HG03066 (cell line): ENCODE data around the gene CDK6.
"Not testable (repeated sequence)": the region's sequence is repeated elsewhere in the genome, so short reads cannot be mapped to it uniquely, and the experiment has no call there.

Experiments used
- ATAC-seq: cut with Tn5 transposase; IDR thresholded peaks from one replicate; pipeline ENCODE4 v1.9.1; 2021; ENCODE audit warnings: low read depth; ENCODE audit not compliant: unreplicated experiment

Gene CDK6

DNA sequence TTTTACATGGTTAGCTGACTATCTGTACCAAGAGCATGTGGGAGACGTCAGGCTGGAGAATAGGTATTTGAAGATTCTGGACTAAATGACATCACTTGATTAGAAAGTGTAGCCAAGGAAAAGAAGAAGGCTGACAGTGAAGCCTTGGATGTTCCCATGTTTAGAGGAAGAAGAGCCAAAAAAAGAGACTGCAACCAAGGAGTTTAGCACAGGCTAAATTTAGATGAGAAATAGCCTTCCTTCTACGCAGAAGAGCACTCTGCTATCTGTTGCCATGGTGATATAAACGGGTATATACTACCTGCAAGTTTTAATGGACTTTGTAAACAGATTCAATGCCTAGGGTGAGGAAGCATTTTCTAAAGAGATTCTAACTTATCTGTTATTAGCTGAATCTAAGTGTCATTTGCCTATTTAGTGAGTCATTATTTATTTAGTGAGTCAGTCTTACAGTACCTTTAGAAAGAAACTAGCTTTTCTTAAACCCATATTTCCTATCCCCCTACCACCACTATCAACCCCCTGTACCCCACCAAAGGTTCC, 69.8 kb downstream of the CDK6 start:
- no peak for ATAC-seq

DNA sequence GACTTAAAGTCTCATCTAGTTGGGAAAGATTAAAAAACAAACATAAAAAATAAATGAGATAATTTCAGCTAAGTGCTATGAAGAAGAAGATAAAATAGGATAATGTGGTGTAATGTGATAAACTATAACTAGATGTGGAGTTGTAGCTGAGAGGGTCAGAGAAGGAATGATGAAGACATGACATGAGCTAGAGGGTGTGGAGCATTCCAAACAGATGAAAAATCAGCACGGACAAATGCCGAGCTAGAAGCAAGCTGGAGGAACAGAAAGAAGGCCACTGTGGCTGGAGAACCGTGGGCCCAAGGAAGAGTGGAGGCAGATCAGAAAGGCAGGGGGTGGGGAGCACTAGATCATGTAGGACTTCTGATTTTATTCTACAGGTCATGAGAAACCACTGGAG, 70.6 kb downstream of the CDK6 start:
- ATAC-seq, result no peak

DNA sequence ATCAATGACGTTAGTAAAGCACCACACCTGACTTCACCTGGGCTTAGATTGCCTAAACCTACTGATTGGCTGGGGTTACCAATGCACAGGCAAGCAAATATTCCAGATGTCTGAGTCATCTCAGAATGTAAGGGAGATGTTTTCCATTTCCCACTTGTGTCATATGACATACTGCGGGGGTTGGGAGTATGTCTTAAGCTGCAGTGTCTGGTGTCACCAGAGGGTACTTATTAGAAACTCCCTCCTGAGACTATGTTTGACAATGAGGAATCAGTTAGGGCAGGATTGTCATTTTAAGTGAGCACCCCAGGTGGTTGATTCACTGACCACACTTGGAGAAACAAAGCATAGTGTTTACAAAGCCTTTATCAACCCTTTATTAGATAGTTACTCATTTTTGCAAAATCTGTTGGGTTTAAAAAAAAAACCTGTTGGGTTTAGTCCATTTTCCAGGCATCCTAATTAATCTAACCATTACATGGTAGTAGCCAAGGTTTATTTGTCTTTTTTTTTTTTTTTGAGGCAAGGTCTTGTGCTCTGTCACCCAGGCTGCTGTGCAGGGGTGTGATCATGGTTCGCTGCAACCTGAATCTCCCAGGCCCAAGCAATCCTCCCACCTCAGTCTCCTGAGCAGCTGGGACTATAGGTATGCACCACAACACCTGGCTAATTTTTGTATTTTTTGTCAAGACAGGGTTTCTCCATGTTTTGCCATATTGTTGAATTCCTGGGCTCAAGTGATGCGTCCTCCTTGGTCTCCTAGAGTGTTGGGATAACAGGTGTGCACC, 72.5 kb downstream of the CDK6 start:
- no peak for ATAC-seq

DNA sequence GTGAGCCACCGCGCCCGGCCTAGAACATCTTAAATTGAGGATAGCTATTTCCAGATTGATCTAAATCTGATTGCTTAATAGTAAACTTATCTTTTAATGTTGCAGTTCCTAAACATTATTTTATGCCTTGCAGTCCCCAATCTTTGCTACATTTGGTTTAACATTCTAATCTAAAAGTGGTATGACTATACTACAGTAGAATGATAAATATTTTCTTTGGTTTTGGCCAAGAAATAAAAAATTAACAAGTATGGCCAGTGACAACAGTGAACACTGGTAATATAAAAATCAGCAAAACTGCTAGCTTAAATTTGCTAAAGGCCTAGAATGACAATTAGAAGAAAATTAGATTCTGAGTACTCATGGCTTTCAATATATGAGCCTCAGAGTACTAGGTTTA, 73.5 kb downstream of the CDK6 start:
- ATAC-seq, result no peak

DNA sequence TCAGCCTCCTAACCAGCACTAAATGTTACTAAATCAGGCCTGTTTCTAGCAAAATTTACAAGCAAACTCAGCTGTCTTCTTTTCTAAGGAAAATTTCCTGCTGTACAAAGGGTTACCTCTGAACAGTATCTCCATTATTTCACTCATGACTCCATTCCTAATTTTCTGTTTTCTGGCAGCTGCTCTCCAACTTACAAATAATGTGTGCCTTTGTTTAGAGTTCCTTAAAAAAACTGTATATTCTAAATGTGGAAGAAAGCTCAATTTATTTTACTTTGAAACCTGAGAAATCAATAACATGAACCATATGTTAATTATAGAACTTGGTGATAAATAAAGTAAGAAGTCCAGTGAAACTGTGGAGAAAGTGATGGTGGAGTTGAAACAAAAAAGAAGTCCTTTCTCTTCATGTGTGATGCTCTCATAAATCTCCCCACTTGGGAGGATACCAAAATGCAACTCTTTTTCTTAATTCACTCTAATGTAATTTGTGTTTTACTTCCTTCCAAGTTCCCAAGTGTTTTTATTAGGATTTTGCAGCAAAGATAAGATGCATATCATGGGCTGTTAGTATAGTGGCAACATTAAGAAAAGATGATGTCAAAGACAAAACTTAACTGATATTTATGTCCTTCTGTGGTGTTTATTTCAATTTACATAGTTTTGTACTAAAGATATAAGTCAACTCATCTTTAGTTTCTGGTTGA, 74.8 kb downstream of the CDK6 start:
- ATAC-seq, result no peak

DNA sequence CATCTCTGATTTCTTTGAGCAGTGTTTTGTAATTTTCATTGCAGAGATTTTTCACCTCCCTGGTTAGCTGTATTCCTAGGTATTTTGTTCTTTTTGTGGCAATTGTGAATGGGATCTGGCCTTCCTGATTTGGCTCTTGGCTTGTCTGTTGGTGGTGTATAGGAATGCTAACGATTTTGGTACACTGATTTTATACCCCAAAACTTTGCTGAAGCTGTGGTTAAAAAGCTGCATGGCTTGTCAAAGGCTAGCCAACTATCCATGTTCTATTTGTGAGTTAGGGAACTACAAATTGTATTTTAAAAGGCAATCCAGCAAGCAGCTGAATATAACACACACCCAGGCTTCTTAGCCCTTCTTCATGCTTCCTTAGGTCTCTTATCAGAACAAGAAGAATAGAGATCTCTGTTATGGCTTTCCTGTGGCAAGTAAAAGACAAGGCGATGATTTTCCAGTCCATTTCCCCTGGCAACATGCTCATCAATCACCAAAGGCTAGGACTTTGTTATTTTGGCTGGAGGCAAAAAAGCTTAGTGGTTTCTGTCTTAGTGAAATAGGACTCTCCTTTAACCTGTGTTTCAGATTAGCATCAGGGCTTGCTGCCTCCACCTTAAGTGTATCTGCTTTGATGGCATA, 77.5 kb downstream of the CDK6 start:
- no peak for ATAC-seq

DNA sequence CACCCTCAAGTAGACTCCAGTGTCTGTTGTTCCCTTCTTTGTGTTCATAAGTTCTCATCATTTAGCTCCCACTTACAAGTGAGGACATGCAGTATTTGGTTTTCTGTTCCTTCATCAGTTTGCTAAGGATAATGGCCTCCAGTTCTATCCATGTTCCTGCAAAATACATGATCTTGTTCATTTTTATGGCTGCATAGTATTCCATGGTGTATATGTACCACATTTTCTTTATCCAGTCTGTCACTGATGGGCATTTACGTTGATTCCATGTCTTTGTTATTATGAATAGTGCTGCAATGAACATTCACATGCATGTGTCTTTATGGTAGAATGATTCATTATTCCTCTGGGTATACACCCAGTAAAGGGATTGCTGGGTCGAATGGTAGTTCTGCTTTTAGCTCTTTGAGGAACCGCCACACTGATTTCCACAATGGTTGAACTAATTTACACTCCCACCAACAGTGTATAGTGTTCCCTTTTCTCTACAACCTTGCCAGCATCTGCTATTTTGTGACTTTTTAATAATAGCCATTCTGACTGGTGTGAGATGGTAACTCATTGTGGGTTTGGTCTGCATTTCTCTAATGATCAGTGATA, 79.0 kb downstream of the CDK6 start:
- not testable (repeated sequence) for ATAC-seq

DNA sequence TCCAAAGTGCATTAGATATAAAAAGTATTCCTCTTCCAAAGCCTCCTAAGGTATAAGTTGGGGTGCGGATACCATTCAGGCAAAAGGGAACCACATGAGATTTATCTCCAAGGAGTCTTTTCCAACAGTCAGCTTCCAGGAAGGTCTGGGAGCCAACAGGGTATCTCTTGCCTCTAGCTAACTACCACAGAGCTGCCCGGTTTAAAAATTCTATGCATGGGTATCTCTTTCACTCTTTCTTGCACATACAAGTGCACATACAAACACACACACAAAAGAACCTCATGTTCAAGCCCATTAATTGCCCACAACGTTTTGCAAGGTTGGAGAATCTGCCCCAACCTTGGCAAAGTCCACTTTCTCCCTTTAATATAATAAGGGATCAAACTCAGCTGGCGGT, 80.7 kb downstream of the CDK6 start:
- ATAC-seq, result no peak

DNA sequence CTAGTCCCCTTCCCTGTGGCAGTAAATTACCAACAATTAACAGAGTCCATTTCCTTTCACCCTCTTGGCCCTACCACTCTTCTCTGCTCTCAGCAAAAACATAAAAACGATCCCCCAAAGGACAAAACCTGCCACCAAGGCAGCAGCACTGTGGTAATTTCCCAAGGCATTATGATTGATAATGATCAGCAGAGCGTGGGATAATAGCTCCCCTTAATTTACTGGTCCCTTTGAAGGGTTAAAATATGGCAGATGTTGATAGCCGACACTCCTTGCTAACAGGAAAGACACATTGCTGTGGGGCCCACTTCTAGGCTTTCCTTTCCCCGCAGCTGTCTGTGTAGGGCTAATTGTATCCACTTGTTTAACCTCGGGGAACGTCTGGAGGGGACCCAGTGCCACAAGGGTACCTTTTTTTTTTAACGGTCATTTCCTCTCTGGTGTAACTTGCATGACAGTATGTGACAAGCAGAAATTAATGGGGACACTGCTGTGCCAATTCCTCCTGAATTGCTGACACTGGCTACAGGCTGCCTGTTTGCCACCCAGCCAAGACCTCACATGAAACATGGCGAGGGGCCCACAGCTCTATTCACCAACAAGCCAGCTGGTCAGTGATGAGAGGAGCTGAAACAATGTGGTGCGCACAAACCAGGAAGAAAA, 81.3 kb downstream of the CDK6 start:
- no peak for ATAC-seq

DNA sequence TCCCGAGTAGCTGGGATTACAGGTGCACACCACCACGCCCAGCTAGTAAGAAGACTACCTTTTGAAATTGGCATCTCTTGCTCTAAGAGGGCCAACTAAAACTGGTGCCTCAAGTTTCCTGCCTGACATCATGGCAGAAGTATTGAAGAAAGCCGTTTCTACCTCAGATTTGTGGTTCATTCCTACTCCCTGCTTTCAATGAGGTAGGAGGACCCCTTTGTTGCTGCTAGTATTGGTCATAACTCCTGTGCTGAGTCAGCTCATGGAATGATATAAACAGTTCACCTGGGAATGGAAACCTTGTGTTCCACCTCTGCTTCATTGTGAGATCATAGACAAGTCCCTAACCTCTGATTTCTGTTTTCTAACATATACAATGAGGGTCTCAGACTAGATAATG, 82.8 kb downstream of the CDK6 start:
- no peak for ATAC-seq

DNA sequence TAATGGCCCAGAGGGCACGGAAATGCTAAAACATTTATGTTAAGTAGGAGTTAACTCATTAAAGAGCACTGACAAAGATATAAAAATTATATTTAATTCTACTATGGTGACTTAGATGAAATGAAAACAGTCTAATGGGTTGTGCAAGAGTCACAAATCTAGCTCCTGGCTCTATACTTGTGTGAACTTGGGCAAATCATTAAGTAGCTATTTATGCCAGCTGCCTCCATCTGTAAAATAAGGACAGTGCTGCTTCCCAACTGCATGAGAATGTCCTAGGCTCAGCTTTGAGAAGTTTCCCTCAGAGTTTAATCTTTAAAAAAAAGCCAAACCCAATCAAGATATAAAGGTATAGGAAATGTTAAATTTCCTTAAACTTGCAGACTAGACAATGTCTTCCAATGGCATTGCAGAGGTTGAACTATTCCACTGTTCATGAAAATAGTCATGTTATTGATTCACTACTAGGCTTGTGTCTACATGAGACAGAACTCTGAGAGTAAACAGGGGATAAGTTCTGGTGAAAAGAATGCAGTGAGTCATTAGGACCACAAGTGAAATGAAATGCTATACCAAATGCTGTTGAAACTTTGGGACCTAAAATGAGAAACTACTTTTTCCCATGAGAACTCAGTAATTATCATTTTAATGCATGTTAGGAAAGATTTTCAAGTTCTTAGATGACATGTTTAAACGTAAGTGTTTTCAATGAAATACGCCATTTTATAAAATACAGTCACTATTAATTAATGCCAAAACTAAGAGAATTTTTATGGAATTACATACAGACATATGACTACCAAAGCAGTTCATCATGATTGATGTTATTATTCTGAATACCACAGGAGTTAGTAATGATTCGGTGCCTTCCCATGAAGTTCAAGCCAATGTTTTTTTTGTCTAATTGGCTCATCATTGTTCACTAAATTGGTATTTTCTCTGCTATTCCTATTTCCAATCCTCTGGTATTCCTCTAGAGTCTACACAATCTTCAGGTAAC, 84.2 kb downstream of the CDK6 start:
- ATAC-seq, result no peak

DNA sequence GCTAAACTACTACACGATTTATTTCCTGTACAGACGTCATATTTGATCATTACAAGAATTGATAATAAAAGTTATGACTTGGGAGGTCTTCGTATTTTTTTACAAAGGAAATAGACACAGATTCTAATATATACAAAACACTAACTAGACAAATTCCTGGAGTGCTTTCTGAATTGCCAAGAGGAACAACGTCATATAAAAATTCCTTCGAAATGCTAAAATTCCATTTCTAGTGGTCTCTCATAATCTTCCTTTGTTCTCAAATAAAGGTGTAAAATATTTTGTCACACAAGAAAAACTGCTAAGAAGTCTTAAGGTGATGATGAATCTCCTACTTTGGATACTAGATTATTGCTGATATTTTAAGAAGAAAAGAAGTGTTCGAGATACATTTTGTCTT, 85.4 kb downstream of the CDK6 start:
- ATAC-seq, result no peak

DNA sequence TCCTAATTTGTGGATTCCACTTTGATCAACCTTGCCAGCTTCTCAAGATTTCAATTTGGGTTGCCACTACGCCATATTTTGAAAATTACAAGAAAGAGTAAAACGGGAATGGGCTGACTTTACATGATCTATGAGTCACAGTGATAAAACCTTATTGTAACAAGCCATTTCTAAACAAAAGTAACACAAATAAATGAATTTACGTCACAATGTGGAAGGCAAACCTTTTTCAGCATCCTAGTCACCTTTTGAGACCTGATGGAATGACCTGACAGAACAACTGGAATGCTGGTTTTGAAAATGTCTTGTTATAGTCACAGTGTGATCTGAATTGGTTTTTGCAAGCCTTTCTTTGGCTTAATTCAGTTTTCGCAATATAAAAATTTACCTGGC, 85.9 kb downstream of the CDK6 start:
- no peak for ATAC-seq

DNA sequence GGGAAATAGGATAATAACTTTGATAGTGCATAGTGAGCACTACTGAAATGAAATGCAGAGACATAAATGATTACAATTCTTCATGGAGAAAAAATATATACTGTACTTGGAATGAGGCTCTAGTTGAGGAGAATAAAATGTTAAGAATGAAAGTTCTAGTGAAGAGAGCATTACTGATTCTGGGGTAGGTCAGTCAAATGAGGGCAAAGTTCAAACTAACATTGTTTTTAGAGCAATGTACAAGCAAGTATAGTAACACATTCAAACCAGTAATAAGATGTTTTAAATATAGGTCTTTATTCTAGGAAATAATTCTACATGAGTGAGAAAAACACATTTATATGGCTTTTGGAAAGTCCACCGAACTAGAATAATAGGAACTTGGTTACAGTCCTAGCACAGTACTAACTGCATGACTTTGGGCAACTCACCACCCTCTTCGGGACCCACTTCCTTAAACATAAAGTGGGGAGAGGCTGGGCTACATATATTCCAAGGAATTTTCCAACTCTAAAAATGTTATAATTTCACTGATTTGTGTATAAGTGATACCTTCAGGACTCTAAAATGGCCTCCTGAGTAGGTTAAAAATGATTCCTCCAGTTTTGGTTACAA, 86.4 kb downstream of the CDK6 start:
- ATAC-seq, result no peak

DNA sequence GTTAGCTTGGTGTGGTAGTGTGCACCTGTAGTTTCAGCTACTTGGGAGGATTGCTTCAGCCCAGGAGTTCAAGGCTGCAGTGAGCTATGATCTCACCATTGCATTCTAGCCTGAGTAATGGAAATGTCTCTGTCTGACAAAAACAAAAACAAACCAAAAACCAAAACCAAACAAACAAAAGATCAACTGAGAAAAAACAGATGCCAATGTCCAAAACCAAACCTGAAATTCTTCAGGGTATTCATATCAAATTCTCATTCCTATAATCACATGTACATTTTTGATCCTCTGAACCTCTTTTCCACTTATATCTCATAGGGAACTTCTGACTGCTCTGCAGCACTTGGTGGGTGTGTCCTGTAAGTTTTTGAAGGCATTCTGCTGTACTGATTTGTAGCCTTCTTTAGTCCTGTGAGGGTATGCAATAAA, 87.0 kb downstream of the CDK6 start:
- no peak for ATAC-seq

DNA sequence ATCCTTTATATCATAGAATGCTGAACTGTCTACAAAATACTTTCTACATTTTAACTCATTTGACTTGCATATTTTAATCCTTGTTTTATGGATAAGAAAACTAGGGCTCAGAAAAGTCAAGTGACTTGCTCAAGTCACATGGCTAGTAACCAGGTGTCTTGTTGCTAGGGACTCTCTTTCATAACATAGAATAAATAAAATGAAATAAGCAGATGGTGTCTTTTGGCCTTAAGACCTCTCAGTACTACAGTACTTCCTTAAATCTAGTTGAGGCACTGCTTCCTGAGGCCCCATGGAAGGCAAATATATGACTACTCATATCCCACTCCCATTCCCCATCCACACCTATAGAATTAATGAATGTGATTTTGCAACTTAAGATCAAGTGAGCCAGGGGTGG, 87.9 kb downstream of the CDK6 start:
- no peak for ATAC-seq

DNA sequence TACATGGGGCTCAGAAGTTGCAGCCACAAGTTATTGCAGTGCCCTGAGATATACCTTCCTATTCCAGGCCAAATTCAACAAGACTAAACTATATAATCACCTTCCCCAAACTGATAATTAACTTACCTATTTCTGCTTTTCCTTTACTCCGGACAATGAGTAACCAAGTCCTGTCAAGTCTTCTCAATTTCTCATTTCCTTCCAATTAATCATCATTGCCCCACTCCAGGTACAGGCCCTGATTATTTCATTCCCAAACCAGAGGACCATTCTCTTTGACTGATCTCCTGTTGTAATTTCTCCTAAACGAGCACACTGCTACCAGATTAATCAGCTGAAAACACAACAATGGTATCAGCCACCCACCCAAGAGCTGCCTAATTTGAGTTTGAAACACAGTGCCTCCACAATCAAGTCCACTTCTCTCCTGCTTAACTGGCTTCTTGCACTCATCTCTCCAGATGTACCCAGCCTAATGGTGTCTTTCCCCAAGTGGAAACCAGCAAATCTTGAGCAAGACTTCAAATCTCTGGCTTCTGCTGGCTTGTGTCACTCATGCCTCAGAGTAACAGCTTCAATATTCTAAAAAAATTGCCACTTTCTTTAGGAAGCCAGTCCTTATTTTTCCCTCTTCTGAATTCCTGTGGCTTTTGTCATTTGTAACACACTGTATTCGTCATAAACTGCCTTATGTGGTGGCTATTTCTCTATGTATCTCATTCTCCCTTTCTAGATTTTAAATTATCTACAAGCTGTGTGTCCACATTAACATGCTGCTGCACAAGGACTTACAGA, 89.1 kb downstream of the CDK6 start:
- ATAC-seq, result no peak

DNA sequence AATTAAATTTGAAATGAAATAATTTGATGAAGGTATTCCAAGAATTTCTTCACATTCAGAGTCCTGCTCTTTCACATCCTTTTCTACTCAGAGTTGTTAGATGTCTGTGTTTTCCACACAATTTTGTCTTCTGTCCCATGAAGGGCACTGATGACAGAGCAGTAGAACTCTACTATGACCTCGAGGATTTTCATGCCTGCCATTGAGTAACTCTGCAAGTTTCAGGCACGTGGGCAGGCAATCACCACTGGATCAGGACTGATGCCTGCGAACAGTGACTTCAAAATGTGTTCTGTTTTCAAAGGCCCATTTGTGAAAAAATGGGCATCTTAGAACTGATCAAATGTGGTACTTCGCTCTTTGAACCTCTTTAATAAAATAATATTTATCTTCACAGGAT, 91.1 kb downstream of the CDK6 start:
- no peak for ATAC-seq
